HG03378 (cell line): Measurements from ENCODE around the gene STK32B.
"Not testable (repeated sequence)": the region's sequence is repeated elsewhere in the genome, so short reads cannot be mapped to it uniquely, and the experiment has no call there.

Source experiments
- ATAC-seq: cut with Tn5 transposase; IDR thresholded peaks from one replicate; pipeline ENCODE4 v1.9.1; 2021; ENCODE audit warnings: mild to moderate bottlenecking, moderate library complexity; ENCODE audit not compliant: unreplicated experiment

STK32B gene

GRCh38 chr4:5051278-5052203 lies at the start of gene STK32B:
Gene STK32B (plus strand): TSS chr4:5051480.
- ATAC-seq: no peak

- not testable (repeated sequence) for ATAC-seq
Observed at GRCh38 chr4:5001641-5002040, 49.6 kb upstream of the STK32B start.

GRCh38 chr4:5003372-5003857 lies 47.9 kb upstream of the STK32B start:
- no peak for ATAC-seq

- ATAC-seq: no peak
Observed at GRCh38 chr4:5003918-5004317, 47.4 kb upstream of the STK32B start.

- no peak for ATAC-seq
Observed at GRCh38 chr4:5004496-5004895, 46.8 kb upstream of the STK32B start.

GRCh38 chr4:5006932-5007331 lies 44.3 kb upstream of the STK32B start:
- not testable (repeated sequence) for ATAC-seq

GRCh38 chr4:5009796-5010195 lies 41.5 kb upstream of the STK32B start:
- no peak for ATAC-seq

- ATAC-seq: no peak
Observed at GRCh38 chr4:5010984-5011383, 40.3 kb upstream of the STK32B start.

- no peak for ATAC-seq
Observed at GRCh38 chr4:5012244-5012898, 38.9 kb upstream of the STK32B start.

GRCh38 chr4:5012958-5013357 lies 38.3 kb upstream of the STK32B start:
- ATAC-seq: no peak

GRCh38 chr4:5014007-5014682 lies 37.1 kb upstream of the STK32B start:
- no peak for ATAC-seq

- no peak for ATAC-seq
Observed at GRCh38 chr4:5018096-5018495, 33.2 kb upstream of the STK32B start.

GRCh38 chr4:5018603-5019002 lies 32.7 kb upstream of the STK32B start:
- ATAC-seq: no peak

GRCh38 chr4:5019274-5019673 lies 32.0 kb upstream of the STK32B start, which contains the start of gene CYTL1:
Gene CYTL1 (minus strand): TSS chr4:5019458. CDS start chr4:5019445, 13 bp downstream.
- ATAC-seq: no peak

GRCh38 chr4:5019796-5020195 lies 31.5 kb upstream of the STK32B start:
- no peak for ATAC-seq

- no peak for ATAC-seq
Observed at GRCh38 chr4:5020341-5020740, 30.9 kb upstream of the STK32B start.

- ATAC-seq: no peak
Observed at GRCh38 chr4:5021546-5021945, 29.7 kb upstream of the STK32B start.

- ATAC-seq: no peak
Observed at GRCh38 chr4:5024673-5025072, 26.6 kb upstream of the STK32B start.

- ATAC-seq: no peak
Observed at GRCh38 chr4:5026371-5026770, 24.9 kb upstream of the STK32B start.

GRCh38 chr4:5027346-5027745 lies 23.9 kb upstream of the STK32B start:
- ATAC-seq: no peak

- no peak for ATAC-seq
Observed at GRCh38 chr4:5028480-5028879, 22.8 kb upstream of the STK32B start.
